GM12878 (cell line): ENCODE measurements around the gene OR5C1. TPM values are rescaled to one million over a fixed set of nuclear protein-coding genes. Genes with fewer than 3 reads are reported as not detected.

Experiments
- ATAC-seq: fragments of 200-7000 bp; cut with Tn5 transposase; 3 replicates; pipeline ENCODE4 v1.9.1; 2020; ENCODE audit warnings: mild to moderate bottlenecking, moderate library complexity
- BruUV-seq: library from RNA; stranded (reverse); fragments of 400-500 nt; replicated peaks from 2 replicates; lab custom pipeline; 2021; lab: Mats Ljungman, UMichigan
- CTCF ChIA-PET: fragments of 300-600 bp; sonication (Branson Sonifier 250); formaldehyde crosslinking; extraction: SDS; loops from one replicate; lab custom pipeline; 2021; ENCODE audit warnings: inconsistent platforms; lab: Yijun Ruan, JAX
- POLR2A ChIA-PET: fragments of 350-600 bp; formaldehyde crosslinking; extraction: SDS; loops from one replicate; lab custom pipeline; 2021; ENCODE audit warnings: inconsistent platforms; lab: Charles Lee
- RAD21 ChIA-PET: fragments of 300-600 bp; sonication (Branson Sonifier 250); formaldehyde crosslinking; loops from one replicate; lab custom pipeline; 2023; ENCODE audit warnings: antibody characterized with exemption; ENCODE audit not compliant: unreplicated experiment; lab: Charles Lee
- SMC1A ChIA-PET: fragments of 300-600 bp; sonication (Branson Sonifier 250); formaldehyde crosslinking; loops from one replicate; lab custom pipeline; 2023; ENCODE audit not compliant: unreplicated experiment, uncharacterized antibody; lab: Charles Lee
- DNase-seq: peaks from one replicate; pipeline ENCODE4 v3.0.0-alpha.2; 2011; ENCODE audit warnings: low read depth, low spot score
- FAIRE-seq: peaks from 3 replicates; lab custom pipeline; 2011; peaks lifted over from hg19 to GRCh38; lab: Jason Lieb, UNC
- H2AFZ ChIP-seq: 2 replicates; pipeline ENCODE4 v1.6.0; 2011; ENCODE audit warnings: low read depth, low read length, control low read depth; ENCODE audit not compliant: control insufficient read depth
- H3K27ac ChIP-seq: 2 replicates; pipeline ENCODE4 v1.5.1; 2011; ENCODE audit warnings: control low read depth; ENCODE audit not compliant: control insufficient read depth, insufficient read depth
- H3K27me3 ChIP-seq, 2 experiments: replicated peaks in 1 of 2; 2 replicates each; pipeline versions ENCODE4 v1.6.0 to v1.6.1; 2011; ENCODE audit warnings: low read length in 1 of 2; ENCODE audit not compliant: control insufficient read depth in 2 of 2, insufficient read depth in 2 of 2
- H3K36me3 ChIP-seq, 2 experiments: 2 replicates each; pipeline ENCODE4 v1.5.1; 2011; ENCODE audit warnings: low read length in 1 of 2; ENCODE audit not compliant: control insufficient read depth in 2 of 2, insufficient read depth in 2 of 2
- H3K4me1 ChIP-seq: 2 replicates; pipeline ENCODE4 v1.6.1; 2011; ENCODE audit warnings: mild to moderate bottlenecking, low read length, moderate library complexity, mixed read lengths; ENCODE audit not compliant: control insufficient read depth, insufficient read depth
- H3K4me2 ChIP-seq: 2 replicates; pipeline ENCODE4 v1.6.0; 2011; ENCODE audit warnings: control low read depth; ENCODE audit not compliant: control insufficient read depth, insufficient read depth
- H3K4me3 ChIP-seq: fragments of 200-600 bp; sonication (generic); 2 replicates; pipeline ENCODE4 v1.5.1; 2016
- H3K79me2 ChIP-seq: 2 replicates; pipeline ENCODE4 v1.6.0; 2011; ENCODE audit warnings: low read length; ENCODE audit not compliant: control insufficient read depth, insufficient read depth
- H3K9ac ChIP-seq: 2 replicates; pipeline ENCODE4 v1.8.0; 2011; ENCODE audit warnings: low read length, control low read depth, mixed read lengths; ENCODE audit not compliant: control insufficient read depth, insufficient read depth
- H3K9me3 ChIP-seq: replicated peaks from 3 replicates; pipeline ENCODE4 v1.5.1; 2011; ENCODE audit warnings: mild to moderate bottlenecking, low read length; ENCODE audit not compliant: control insufficient read depth, insufficient read depth
- H4K20me1 ChIP-seq: 2 replicates; pipeline ENCODE4 v1.6.0; 2011; ENCODE audit not compliant: control insufficient read depth, insufficient read depth
- ASH2L ChIP-seq: fragments of 300-600, 200-600 bp; sonication (generic); IDR thresholded peaks from 2 replicates; pipeline ENCODE4 v1.6.1; 2017; ENCODE audit warnings: low read depth, mild to moderate bottlenecking, borderline replicate concordance
- BCL3 ChIP-seq: IDR thresholded peaks from 2 replicates; pipeline ENCODE4 v1.6.1; 2011; ENCODE audit warnings: borderline replicate concordance, low read depth, mild to moderate bottlenecking, moderate library complexity, low read length; ENCODE audit not compliant: insufficient read depth, poor library complexity, severe bottlenecking
- BHLHE40 ChIP-seq, 2 experiments: fragments of 450-650 bp in 1 of 2; IDR thresholded peaks; 2 replicates each; pipeline ENCODE4 v1.6.1; 2011 to 2017; ENCODE audit warnings: low read depth in 2 of 2, borderline replicate concordance in 1 of 2, improper control_type of control experiment in 1 of 2, low read length in 1 of 2, mild to moderate bottlenecking in 1 of 2
- DPF2 ChIP-seq: fragments of 450-650 bp; IDR thresholded peaks from 2 replicates; pipeline ENCODE4 v1.6.1; 2017; ENCODE audit warnings: mild to moderate bottlenecking
- GATAD2B ChIP-seq: fragments of 450-650 bp; conservative IDR thresholded peaks from 2 replicates; pipeline ENCODE4 v1.6.1; 2017; ENCODE audit warnings: low read depth, mild to moderate bottlenecking, moderate library complexity
- LARP7 ChIP-seq: fragments of 450-650 bp; IDR thresholded peaks from 2 replicates; pipeline ENCODE4 v1.6.1; 2017; ENCODE audit warnings: mild to moderate bottlenecking
- MYB ChIP-seq: fragments of 150-350 bp; IDR thresholded peaks from 2 replicates; pipeline ENCODE4 v1.6.1; 2014; ENCODE audit warnings: mild to moderate bottlenecking, low read depth, low read length, borderline replicate concordance
- MYC ChIP-seq: IDR thresholded peaks from 2 replicates; pipeline ENCODE4 v1.6.1; 2011; ENCODE audit warnings: mild to moderate bottlenecking, low read length, moderate library complexity, inconsistent platforms; ENCODE audit not compliant: insufficient read depth, insufficient replicate concordance, insufficient read length, severe bottlenecking
- PBX3 ChIP-seq: IDR thresholded peaks from 2 replicates; pipeline ENCODE4 v1.6.1; 2011; ENCODE audit warnings: mild to moderate bottlenecking, low read depth, low read length, moderate library complexity; ENCODE audit not compliant: insufficient replicate concordance
- RAD21 ChIP-seq: IDR thresholded peaks from 2 replicates; pipeline ENCODE4 v1.6.1; 2011; ENCODE audit warnings: mild to moderate bottlenecking, low read depth, low read length, moderate library complexity; ENCODE audit not compliant: insufficient read depth
- SREBF2 ChIP-seq: IDR thresholded peaks from 2 replicates; pipeline ENCODE4 v1.6.1; 2012; ENCODE audit warnings: mild to moderate bottlenecking, low read length
- TCF12 ChIP-seq: IDR thresholded peaks from 2 replicates; pipeline ENCODE4 v1.6.1; 2011; ENCODE audit warnings: low read depth, mild to moderate bottlenecking, low read length
- WRNIP1 ChIP-seq: IDR thresholded peaks from 2 replicates; pipeline ENCODE4 v1.6.1; 2011; ENCODE audit warnings: low read depth, low read length, improper control_type of control experiment, borderline replicate concordance
- ZNF217 ChIP-seq: fragments of 450-650 bp; IDR thresholded peaks from 2 replicates; pipeline ENCODE4 v1.6.1; 2017; ENCODE audit warnings: antibody characterized with exemption, mild to moderate bottlenecking
- ZSCAN29 ChIP-seq: fragments of 450-650 bp; IDR thresholded peaks from 2 replicates; pipeline ENCODE4 v1.6.1; 2017; ENCODE audit warnings: mild to moderate bottlenecking, moderate library complexity
- WGBS: methylation state at CpG from one replicate; pipeline ENCODE4 v1.1.6; 2016; ENCODE audit warnings: low lambda C conversion rate; ENCODE audit not compliant: insufficient replicate concordance, insufficient coverage; ENCODE audit errors: missing lambda C conversion rate; 5-methylcytosine and 5-hydroxymethylcytosine counted together
- in situ Hi-C: fragments of 300-500 bp; cut with MboI; formaldehyde crosslinking; loops from 9 replicates; pipeline ENCODE4 v1.14.3; 2018; ENCODE audit warnings: mixed read lengths
- intact Hi-C: fragments of 100-400 bp; cut with micrococcal nuclease; formaldehyde crosslinking; loops from one replicate; pipeline ENCODE4 v1.14.2; 2022; ENCODE audit not compliant: unreplicated experiment
- polyA plus RNA-seq, 11 experiments: library from polyadenylated mRNA; depleted of rRNA in 4 of 11; unstranded in 6 of 11; stranded (reverse) in 5 of 11; fragments of >200 nt; fragmentation: Nextera tagmentation in 4 of 11; fragmentation: Illumina TruSeq in 1 of 11; extraction: Ambion mirVana in 4 of 11; extraction: Trizol in 1 of 11; gene quantifications; 1 replicate in 1 of 11; 2 replicates in 10 of 11; pipeline versions ENCODE4 v1.2.1 to v1.2.3, GENCODE V29; 2011 to 2016; ENCODE audit warnings: inconsistent platforms in 2 of 11, missing spikeins in 2 of 11, low read depth in 1 of 11
- total RNA-seq, 4 experiments: library from RNA; depleted of rRNA in 3 of 4; stranded (reverse); fragments of >200 nt in 3 of 4; fragmentation: Illumina TruSeq in 1 of 4; extraction: Trizol in 1 of 4; gene quantifications; 2 replicates each; pipeline versions ENCODE4 v1.2.1 to v1.2.3, GENCODE V29; 2013 to 2021

OR5C1 gene
- total and polyA plus RNA-seq, 10 of the 15 experiments (the other 5 are each of a cell fraction or from before 2014, with no cell fraction given) = not detected

DNA sequence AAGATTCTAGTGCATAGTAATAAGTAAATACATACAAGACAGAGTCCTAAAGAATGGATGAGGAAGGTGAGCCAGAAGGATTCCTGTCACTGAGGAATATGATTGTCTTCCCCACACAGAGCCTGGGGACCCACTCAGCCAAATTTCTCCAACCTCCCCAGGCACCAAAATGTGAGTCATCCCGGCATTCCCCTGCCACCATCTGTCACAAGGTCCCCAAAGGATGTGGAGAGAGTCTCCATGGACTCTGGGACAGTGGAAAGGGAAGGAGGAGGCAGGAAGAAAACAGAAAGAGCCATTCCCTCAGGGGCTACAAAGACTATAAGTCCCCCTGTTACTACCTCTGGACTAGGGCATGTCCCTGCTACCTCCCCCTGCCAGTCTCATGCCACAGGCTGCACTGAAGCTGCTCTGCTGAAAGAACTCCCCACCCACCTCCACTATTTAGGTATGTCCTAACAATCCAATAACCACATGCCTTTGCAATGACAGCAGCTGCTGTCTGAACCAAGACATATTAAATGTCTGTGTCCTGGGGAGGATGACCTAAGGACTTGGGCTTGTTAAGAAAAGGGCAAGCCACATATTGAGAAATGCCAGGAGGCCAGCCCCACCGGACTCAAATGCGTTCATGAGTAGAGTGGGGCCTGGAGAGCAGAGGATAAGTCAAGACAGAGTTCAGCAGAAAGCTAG is 10.7 kb upstream of the OR5C1 start:
- no peak overlapping the region for H3K4me2 ChIP-seq
- H3K36me3 ChIP-seq = no peaks in the 10 kb centered on the region
- ATAC-seq = no peak
- TF ChIP-seq TCF12 (no peak), ZNF217 (no peak), MYB (no peak), BCL3 (no peak), SREBF2 (no peak)
- TF ChIP-seq, all 136 proteins: peak for 0
- FAIRE-seq (no peak), DNase-seq (no peak)
- Histone ChIP-seq H3K27me3 (no peaks in the 10 kb centered on the region), H3K27ac (no peak overlapping the region), H3K4me1 (no peaks in the 10 kb centered on the region), H3K79me2 (no peaks in the 10 kb centered on the region), H2AFZ (no peak overlapping the region), H3K9ac (no peak overlapping the region), H3K4me3 (no peak overlapping the region), H3K9me3 (no peaks in the 10 kb centered on the region), H4K20me1 (no peaks in the 10 kb centered on the region)
- ChIA-PET SMC1A (no interaction called here), CTCF (interaction anchor here (1.6 kb wide), 1 partner anchor 280 kb away, joined by 4 read pairs; no protein-coding TSS in a partner anchor), POLR2A (no interaction called here), RAD21 (no interaction called here)
- intact Hi-C loops (no loop called here), in situ Hi-C loops (no loop called here)
- BruUV-seq = no TSS peak
- WGBS = 43% methylated on average over 3 of the region's 3 CpGs

DNA sequence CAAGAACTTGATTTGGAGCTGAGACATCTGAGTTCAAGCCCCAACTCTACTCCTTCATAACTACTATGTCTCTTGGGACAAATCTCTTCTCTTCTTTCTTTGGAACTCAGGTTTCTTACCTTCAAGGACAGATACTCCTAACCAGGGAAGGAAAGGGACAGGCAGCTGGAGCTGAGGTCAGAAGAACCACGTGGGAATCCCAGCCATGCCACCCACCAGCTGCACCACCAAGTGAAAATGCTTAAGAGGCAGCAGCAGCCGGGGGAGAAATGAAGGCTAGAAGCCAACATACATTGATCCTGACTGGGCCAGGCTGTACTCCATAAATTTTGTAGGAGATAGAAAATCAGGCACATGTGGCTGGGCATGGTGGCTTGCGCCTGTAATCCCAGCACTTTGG is 9.6 kb upstream of the OR5C1 start:
- ATAC-seq (no peak), DNase-seq (no peak), FAIRE-seq (no peak)
- ChIA-PET POLR2A (no interaction called here), SMC1A (no interaction called here), CTCF (interaction anchor here (1.6 kb wide), 1 partner anchor 281 kb away, joined by 4 read pairs; no protein-coding TSS in a partner anchor), RAD21 (no interaction called here)
- Histone ChIP-seq H3K4me2 (no peak overlapping the region), H3K36me3 (no peaks in the 10 kb centered on the region), H3K4me3 (no peak overlapping the region), H3K9me3 (no peaks in the 10 kb centered on the region), H3K9ac (no peak overlapping the region), H3K4me1 (no peaks in the 10 kb centered on the region), H3K27me3 (no peaks in the 10 kb centered on the region), H4K20me1 (no peaks in the 10 kb centered on the region), H3K79me2 (no peaks in the 10 kb centered on the region), H3K27ac (no peak overlapping the region), H2AFZ (no peak overlapping the region)
- WGBS = 47% methylated on average over 3 of the region's 3 CpGs
- intact Hi-C loops = no loop called here
- no peak for TF ChIP-seq PBX3
- TF ChIP-seq DPF2 = no peak
- no peak for TF ChIP-seq ZNF217
- TF ChIP-seq MYC = no peak
- no peak for TF ChIP-seq LARP7
- no peak for TF ChIP-seq GATAD2B
- no peak for TF ChIP-seq ZSCAN29
- TF ChIP-seq BHLHE40 (IDR thresholded peaks at IDR 0.05; ENCODE audit: borderline replicate concordance in 1 of 2, low read depth in 2 of 2, low read length in 1 of 2) = no peak
- TF ChIP-seq ASH2L = no peak
- no peak for TF ChIP-seq WRNIP1
- no peak for TF ChIP-seq RAD21
- in situ Hi-C loops = no loop called here
- BruUV-seq = no TSS peak
